NCI-H2107 treated with DMSO at 0.1 percent for 48 hours (cell line): ENCODE data around the gene ATF7.
"Not testable (repeated sequence)": the region's sequence is repeated elsewhere in the genome, so short reads cannot be mapped to it uniquely, and the experiment has no call there.

ENCODE experiments used
- DNase-seq: peaks from one replicate; lab custom pipeline; 2025; ENCODE audit not compliant: unreplicated experiment; lab: John Stamatoyannopoulos, UW

ATF7 gene

DNA sequence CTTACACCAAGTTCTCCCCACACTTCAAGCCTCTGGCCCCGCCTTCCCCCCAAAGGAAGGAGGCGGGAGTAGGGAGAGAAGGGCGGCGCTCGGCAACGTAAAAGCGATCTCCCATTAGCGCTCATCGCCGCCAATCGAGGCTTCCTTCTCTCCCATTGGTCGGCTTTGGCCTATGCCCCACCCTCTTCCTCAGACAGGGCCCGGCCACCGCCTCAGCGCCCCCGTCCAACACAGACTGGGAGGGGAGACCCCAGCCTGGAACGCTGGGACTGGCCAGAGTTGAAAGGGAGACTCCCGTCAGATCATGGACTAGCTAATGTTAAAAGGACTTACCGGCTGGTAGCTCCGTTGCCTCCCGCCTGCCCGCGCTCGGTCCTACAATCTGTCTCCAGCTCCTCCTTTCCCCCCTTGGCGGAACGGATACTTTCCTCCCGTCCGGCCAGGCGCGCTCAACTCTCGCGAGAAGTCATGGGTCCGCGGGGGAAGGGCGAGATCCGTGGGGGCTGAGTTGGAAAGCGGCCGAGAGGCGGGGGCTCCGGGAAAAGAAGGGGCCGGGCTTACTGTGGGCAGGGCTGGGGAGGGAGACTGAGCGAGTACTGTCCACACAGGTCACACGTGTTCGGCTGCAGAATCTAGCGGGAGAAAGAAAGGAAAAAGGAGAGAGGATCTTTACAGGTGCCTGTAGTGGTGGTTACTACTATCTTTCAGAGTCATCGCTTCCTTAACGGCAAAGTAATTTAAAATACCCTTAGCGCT is at the start of gene ATF7:
ATF7 (minus strand) TSS at position 437 of the 756 bp plus-strand sequence. CDS start 25,382 bp downstream, outside the sequence.
- peak; percentile 98 for DNase-seq

DNA sequence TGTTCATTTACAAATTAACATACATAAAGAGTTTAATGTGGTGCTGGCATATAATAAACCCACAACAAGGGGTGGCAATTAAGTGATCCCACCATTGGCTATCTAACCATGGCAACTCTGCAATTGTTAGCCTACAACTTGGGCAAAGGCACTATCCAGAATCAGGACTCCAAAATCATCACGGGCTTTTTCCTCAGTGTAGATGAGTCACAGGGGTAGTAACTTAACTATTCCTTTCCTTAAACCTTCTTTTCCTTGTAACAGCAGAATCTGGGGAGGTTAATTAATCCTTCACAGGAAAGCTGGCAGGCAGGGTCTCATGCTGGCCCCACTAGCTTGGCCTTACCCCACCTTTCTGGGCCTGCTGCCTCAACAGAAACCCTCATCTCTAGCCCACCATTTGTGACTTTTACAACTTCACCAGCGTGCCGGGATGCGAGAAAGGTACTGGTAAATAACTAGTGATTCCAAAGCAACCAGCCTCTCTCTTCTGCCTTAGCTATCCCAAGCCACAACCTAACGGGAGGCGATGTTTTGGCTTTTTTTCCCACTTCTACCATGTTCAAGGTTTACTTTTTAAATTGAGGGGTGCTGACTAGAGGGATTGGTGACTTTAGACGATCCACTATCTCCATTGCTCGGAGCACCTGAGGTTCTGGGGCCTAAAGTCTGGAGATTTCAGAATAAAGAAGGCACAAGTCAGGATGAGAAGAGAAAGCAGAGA is 49.0 kb upstream of the ATF7 start:
- DNase-seq: no peak

DNA sequence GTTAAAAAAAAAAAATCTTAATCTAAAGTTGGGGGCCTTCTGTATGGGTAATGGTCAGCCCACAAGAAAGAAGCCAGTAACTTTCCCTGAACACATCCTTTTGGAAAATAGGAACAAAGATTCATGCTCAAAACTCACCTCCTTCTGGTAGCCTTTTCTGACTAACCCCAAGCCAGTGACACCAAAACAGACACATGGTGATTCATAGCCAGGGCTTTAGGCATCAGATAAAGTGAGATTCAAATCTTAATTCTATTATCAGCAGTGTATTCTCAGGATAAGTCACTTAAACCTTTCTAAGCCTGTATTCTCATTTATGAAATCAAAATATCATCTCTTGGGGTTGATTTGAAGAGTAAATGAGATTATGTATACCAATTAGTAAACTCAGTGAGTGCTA is 44.8 kb upstream of the ATF7 start:
- DNase-seq: no peak

DNA sequence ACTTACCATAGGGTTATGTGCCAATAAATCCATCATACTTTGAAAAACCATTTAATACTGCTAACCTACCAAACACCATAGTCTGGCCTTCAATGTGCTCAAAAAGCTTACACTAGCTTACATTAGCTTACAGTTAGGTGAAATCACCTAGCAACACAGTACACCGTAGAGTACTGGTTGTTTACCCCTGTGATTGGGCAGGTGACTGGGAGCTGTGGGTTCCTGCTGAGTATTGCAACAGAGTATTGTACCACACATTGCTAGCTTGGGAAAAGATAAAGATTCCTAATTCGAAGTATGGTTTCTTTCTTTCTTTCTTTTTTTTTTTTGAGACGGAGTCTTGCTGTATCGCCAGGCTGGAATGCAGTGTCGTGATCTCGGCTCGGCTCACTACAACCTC is 44.1 kb upstream of the ATF7 start:
- no peak for DNase-seq

DNA sequence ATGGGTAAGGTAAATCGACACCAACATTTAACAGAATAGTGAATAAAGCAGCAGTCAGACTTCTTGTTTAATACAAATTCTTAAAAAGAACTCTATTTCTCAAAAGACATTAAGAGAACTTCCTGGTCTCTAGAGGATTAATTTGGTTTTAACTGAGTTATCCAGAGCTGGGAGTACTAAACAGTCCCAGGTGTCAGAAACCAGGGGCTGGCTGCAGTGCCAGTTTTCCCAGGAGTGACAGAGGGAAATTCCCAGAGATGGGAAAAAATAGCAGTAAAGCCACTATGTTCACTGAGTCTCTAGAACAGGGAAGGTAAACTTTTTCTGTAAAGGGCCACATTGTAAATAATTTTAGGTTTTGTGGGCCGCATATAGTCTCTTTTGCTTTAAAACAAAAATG is 40.9 kb upstream of the ATF7 start:
- DNase-seq: no peak

DNA sequence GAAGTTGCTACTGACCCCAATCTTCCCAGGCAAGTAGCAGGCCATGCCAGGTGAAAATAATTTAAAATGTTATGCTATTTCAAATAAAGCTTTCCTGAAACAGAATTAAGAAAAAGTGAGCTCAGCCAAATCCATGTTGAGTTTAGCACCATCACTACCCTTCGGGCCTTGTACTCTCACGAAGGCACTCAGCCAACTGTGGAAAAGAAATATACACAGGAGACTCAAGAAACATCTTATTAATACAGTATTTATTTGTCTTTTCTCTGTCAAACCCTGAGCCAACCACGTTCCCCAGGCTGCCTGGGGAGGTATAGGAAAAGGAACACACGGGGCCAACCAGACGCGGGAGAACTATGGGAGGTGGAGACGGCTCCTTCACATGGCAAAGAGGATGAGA is 38.8 kb upstream of the ATF7 start:
- DNase-seq: no peak

DNA sequence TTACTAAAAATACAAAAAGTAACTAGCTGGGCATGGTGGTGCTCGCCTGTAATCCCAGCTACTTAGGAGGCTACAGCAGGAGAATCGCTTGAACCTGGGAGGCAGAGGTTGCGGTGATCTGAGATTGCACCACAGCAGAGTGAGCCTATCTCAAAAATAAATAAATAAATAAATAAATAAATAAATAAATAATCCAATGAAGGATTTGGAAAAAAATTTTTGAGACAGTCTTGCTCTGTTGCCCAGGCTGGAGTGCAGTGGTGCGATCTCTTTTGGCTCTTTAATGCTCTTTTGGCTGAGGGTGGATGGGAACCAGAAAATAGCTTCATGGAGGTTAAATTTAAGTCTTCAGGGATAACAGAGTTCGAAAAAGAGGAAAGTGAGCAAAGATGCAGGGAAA is 38.0 kb upstream of the ATF7 start:
- no peak for DNase-seq

DNA sequence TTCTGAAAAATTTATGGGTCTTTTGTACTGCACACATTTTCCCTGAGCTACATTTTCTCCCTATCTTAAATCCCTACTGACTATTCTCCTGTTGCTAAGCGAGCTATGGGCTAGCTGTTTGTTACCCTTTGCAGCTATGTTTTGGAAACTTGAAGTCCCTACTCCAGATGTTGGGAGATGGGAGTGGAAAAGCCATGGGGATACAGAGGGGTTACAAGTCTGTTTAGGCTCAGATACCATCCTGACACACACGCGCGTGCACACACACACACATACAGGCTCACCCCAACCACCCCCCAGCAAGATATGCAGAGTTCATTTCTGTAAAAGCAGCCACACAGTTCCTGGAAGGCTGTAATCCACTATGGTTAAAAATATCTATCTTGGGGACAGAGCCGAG is 33.9 kb upstream of the ATF7 start:
- no peak for DNase-seq

DNA sequence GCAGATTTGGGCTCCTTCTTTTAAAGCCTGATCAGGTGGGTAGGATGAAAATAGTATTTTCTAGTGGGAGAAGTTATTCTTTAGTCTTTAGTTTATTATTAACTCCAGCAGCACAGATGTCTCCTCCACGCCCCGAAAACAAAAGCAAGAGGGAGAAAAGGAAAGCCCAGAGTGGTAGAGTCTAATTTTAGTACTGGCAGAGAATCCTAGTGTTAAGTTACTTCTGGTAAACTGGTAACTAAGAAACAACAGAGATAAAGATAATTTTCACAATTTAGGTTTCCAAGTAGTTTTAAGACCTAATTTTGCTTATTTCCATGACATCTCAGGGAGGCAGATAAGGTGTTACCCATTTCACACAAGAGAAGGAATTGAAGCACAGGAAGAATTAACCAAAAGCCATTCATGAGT is 33.4 kb upstream of the ATF7 start:
- peak; percentile 26 for DNase-seq

DNA sequence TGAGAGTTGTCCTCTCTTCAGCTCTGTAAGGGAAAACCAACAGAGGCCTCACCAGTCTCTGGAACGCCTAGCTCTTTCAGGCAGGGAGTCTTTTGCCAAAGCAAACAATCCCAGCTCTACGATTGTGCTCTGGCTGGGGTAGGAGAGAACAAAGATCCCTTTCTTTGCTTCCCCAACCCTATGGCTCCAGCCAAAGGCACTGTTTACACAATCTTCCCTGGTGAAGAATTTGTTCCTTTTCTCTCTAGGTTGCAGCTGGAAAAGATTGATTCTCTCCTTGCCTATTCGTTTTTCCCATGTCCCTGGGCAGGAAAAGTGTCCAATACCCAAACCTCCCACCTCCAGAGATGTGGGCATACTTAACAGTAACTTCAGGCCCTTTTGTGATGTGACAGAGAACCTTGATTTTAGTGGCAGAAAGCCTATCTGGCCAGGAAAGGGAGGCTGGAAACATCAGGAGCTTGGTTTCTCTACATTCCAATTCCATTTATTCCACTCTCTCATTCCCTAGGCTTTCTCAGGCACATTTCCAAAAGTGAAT is 32.9 kb upstream of the ATF7 start:
- DNase-seq: peak; percentile 40

DNA sequence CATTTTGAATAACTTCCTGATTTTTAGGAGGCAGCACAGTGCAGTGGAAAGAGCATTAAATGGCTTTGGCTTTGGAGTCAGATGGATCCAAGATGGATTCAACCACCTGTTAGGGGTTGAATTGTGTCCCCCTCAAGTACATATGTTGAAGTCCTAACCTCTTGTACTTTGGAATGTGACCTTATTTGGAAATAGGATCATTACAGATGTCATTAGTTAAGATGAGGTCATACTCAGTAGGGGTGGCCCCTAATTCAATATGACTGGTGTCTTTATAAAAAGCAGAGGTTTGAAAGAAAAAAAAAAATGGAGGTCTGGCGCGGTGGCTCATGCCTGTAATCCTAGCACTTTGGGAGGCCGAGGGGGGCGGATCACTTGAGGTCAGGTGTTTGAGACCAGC is 30.9 kb upstream of the ATF7 start:
- no peak for DNase-seq

DNA sequence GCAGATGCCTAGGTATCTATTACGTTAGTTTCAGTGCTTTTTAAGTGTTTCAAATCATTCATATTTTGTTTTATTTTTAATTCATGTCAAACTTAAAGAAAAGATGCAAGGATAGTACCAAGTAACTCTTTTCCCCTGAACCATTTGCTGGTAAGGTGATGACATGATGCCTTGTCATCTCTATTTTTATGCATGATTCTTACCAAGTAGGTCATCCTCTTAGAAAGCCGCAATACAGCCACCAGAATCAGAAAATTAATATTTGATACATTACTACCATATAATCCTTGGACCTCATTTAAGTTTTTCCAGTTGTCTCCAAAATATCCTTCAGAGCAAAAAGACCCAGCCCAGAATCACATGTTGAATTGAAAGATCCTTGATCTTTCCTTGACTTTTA is 27.4 kb upstream of the ATF7 start:
- DNase-seq: no peak

DNA sequence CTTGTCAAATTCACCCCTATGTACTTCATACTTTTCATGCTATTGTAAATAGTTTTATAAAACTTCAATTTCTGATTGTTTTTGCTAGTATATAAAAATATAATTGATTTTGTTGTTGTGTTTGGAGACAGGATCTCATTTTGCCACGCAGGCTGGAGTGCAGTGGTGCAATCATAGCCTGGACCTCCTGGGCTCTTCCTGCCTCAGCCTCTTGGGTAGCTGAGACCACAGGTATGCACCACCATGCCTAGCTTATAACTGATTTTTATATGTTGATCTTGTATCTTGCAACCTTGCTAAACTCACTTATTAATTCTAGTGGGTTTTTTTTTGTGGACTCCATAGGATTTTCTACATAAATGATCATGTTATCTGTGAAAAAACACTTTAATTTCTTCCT is 26.2 kb upstream of the ATF7 start:
- no peak for DNase-seq

DNA sequence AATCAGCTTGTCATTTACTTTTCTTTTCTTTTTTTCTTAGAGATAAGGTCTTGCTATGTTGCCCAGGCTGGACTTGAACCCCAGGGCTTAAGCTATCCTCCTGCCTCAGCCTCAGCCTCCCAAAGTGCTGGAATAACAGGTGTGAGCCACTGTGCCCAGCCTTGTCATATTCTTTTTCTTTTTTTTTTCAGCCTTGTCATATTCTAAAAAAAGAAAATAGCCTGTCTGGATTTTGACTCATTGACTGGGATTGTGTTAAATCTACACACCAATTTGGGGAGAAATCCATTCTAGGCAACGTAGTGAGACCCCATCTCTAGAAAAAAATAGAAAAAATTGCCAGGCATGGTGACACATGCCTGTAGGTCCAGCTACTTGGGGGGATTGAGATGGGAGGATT is 25.6 kb upstream of the ATF7 start:
- no peak for DNase-seq

DNA sequence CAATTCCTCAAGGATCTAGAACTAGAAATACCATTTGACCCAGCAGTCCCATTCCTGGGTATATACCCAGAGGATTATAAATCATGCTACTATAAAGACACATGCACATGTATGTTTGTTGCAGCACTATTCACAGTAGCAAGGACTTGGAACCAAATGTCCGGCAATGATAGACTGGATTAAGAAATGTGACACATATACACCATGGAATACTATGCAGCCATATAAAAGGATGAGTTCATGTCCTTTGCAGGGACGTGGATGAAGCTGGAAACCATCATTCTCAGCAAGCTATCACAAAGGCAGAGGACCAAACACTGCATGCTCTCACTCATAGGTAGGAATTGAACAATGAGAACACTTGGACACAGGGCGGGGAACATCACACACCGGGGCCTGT is 20.1 kb upstream of the ATF7 start:
- not testable (repeated sequence) for DNase-seq

DNA sequence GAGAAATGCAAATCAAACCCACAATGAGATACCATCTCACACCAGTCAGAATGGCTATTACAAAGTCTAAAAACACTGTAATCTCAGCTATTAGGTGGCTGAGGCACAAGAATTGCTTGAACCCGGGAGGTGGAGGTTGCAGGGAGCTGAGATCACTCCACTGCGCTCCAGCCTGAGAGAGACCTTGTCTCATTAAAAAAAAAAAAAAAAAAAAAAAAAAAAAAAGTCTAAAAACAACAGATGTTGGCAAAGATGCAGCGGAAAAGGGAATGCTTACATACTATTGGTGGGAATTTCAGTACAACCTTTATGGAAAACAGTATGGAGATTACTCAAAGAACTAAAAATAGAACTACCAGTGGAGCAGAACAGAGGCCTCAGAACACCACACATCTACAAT is 19.0 kb upstream of the ATF7 start:
- DNase-seq: no peak

DNA sequence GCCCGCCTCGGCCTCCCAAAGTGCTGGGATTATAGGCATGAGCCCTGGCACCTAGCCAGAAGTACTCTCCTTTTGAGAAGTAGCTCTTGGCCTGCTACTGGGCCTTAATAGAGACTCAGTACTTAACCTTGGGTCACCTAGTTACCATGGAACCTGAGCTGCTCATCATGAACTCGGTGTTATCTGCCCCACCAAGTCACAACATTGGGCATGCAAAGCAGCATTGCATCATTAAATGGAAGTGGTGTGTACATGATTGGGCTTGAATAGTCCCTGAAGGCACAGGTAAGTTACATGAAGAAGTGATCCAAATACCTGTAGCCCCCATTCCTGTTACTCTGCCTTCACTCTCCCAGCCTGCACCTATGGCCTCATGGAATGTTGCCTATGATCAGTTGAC is 18.0 kb upstream of the ATF7 start:
- no peak for DNase-seq

DNA sequence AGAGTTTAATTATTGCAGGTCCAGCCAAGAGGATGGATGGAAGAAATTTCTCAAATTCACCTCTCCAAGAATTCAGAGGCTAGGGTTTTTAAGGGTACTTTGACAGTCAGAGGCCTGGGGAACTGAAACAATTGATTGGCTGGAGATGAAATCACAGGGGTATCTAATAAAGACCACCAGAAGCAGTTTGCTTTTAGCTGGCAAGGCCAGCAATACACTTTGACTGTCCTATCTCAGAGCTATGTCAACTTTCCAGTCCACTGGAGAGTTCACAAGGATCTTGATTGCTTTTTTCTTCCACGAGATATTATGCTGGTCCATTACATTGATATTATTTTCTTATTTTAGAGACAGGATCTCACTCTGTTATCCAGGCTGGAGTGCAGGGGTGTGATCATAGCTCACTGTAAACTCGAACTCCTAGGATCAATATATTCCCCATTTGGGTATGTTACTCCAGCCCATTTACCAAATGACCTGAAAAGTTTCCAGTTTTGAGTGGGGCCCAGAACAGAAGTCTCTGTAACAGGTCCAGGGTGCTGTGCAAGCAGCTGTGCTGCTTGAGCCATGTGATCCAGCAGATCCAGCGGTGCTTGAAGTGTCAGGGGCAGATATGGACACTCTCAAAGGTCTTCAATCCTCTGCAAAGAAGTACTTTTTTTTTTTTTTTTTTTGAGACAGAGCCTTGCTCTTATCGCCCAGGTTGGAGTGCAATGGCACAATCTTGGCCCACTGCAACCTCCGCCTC is 17.2 kb upstream of the ATF7 start:
- no peak for DNase-seq

DNA sequence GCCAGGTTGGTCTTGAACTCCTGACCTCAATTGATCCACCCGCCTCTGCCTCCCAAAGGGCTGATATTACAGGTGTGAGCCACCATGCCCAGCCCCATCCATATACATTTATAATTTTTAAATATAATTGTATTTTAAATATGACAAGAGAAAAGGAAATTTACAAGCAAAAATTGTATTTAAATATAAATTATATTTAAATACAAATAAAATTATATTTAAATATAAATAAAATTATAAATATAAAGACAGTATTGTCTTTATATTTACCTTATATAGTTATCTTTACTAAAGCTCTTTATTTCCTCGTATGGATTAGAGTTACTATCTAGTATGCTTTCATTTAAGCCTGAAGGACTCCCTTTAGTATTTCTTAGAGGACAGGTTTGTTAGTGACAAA is 11.9 kb upstream of the ATF7 start:
- no peak for DNase-seq

DNA sequence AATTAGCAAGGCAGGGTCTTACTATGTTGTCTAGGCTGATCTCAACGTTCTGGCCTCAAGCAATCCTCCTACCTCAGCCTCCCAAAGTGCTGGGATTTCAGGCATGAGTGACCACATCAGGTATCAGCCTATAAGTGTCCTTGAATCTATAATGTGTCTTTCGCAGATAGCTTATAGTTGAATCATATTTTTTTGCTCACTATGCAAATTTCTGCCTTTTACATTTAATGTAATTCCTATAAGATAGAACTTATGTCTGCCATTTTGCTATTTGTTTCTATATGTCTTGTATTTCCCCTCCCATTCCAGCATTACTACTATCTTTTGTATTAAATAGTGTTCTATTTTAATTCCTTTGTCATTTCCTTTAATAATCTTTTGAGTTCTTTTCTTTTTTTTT is 10.5 kb upstream of the ATF7 start:
- DNase-seq: no peak

DNA sequence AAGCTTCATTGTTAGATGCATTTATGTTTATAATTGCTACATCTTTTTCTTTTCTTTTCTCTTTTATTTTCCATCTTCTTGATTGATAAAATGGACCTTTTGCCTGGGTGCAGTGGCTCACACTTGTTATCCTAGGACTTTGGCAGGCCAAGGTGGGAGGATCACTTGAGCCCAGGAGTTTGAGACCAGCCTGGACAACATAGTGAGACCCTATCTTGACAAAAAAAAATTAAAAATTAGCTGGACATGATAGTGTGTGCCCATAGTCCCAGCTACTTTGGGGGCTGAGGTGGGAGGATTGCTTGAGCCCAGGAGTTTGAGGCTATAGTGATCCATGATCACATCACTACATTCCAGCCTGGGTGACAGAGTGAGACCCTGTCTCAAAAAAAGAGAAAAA is 9.5 kb upstream of the ATF7 start:
- DNase-seq: not testable (repeated sequence)

DNA sequence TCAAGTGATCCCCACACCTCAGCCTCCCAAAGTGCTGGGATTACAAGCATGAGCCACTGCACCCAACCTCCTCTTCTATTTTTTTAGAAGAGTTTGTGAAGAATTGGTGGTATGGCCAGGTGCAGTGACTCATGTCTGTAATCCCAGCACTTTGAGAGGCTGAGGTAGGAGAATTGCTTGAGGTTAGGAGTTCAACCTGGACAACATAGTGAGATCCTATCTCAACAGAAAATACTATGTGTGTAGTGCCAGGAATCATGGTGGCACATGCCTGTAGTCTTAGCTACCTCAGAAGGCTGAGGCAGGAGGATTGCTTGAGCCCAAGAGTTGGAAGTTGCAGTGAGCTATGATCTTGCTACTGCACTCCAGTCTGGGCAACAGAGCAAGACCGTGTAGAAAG is 5.5 kb upstream of the ATF7 start:
- no peak for DNase-seq
